HG02884 (cell line): ENCODE data around the gene MYL6.

Source experiments
- ATAC-seq: cut with Tn5 transposase; IDR thresholded peaks from one replicate; pipeline ENCODE4 v1.9.1; 2021; ENCODE audit warnings: mild to moderate bottlenecking, moderate library complexity; ENCODE audit not compliant: unreplicated experiment

MYL6 gene

GRCh38 chr12:56129206-56129941 is 28.8 kb upstream of the MYL6 start:
- ATAC-seq = no peak

- ATAC-seq = no peak
Measured at GRCh38 chr12:56129942-56130495, 28.1 kb upstream of the MYL6 start.

GRCh38 chr12:56130876-56131275 is 27.3 kb upstream of the MYL6 start:
- ATAC-seq = no peak

GRCh38 chr12:56134897-56135296 is 23.3 kb upstream of the MYL6 start:
- no peak for ATAC-seq

GRCh38 chr12:56137853-56138571 is 20.1 kb upstream of the MYL6 start:
- ATAC-seq = no peak

- ATAC-seq = no peak
Measured at GRCh38 chr12:56141946-56142784, 16.0 kb upstream of the MYL6 start.

- no peak for ATAC-seq
Measured at GRCh38 chr12:56143217-56143616, 14.9 kb upstream of the MYL6 start.

GRCh38 chr12:56143870-56144269 is 14.3 kb upstream of the MYL6 start:
- ATAC-seq = no peak

- no peak for ATAC-seq
Measured at GRCh38 chr12:56145217-56145616, 12.9 kb upstream of the MYL6 start.

GRCh38 chr12:56146492-56147460 is 11.4 kb upstream of the MYL6 start:
- no peak for ATAC-seq

GRCh38 chr12:56150563-56150962 is 7.6 kb upstream of the MYL6 start:
- ATAC-seq = no peak

- peak; percentile 46 for ATAC-seq
Measured at GRCh38 chr12:56151672-56152131, 6.5 kb upstream of the MYL6 start.

GRCh38 chr12:56152132-56152755 is 5.9 kb upstream of the MYL6 start, which contains the start of gene MYL6B:
MYL6B (plus strand) TSS chr12:56152587; CDS start chr12:56153919, 1,332 bp downstream.
- peak; percentile 83 for ATAC-seq

GRCh38 chr12:56152756-56153677 is 5.1 kb upstream of the MYL6 start:
- no peak for ATAC-seq

GRCh38 chr12:56153678-56154065 is 4.5 kb upstream of the MYL6 start:
- no peak for ATAC-seq

GRCh38 chr12:56154246-56154771 is 3.9 kb upstream of the MYL6 start:
- ATAC-seq = no peak

GRCh38 chr12:56154818-56155217 is 3.3 kb upstream of the MYL6 start:
- no peak for ATAC-seq

- no peak for ATAC-seq
Measured at GRCh38 chr12:56155256-56155845, 2.8 kb upstream of the MYL6 start.
